Fibroblast of the conjunctiva (primary cell): Measurements from ENCODE around the gene FUT8.
"Not testable (repeated sequence)": the region's sequence is repeated elsewhere in the genome, so short reads cannot be mapped to it uniquely, and the experiment has no call there.

Experiments
- DNase-seq: peaks from one replicate; pipeline ENCODE4 v3.0.0-alpha.2; 2010; ENCODE audit warnings: low read depth

FUT8 gene

DNA sequence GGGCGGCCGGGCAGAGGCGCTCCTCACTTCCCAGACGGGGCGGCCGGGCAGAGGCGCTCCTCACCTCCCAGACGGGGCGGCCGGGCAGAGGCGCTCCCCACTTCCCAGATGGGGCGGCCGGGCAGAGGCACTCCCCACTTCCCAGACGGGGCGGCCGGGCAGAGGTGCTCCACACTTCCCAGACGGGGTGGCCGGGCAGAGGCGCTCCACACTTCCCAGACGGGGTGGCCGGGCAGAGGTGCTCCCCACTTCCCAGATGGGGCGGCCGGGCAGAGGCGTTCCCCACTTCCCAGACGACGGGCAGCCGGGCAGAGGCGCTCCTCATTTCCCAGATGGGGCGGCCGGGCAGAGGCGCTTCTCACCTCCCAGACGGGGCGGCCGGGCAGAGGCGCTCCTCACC, 304.3 kb downstream of the FUT8 start:
- not testable (repeated sequence) for DNase-seq

- not testable (repeated sequence) for DNase-seq
Observed at GRCh38 chr14:65717384-65717915, 304.9 kb downstream of the FUT8 start.

DNA sequence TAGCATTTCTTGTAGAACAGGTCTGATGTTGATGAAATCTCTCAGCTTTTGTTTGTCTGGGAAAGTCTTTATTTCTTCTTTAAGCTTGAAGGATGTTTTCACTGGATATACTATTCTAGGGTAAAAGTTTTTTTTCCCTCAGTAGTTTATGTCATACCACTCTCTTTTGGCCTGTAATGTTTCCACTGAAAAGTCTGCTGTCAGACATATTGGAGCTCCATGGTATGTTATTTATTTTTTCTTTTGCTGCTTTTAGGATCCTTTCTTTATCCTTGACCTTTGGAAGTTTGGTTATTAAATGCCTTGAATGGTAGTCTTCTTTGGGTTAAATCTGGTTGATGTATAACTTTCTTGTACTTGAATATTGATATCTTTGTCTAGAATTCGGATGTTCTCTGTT, 306.1 kb downstream of the FUT8 start:
- no peak for DNase-seq

- no peak for DNase-seq
Observed at GRCh38 chr14:65720171-65720570, 307.6 kb downstream of the FUT8 start.

- no peak for DNase-seq
Observed at GRCh38 chr14:65720743-65721142, 308.2 kb downstream of the FUT8 start.

DNA sequence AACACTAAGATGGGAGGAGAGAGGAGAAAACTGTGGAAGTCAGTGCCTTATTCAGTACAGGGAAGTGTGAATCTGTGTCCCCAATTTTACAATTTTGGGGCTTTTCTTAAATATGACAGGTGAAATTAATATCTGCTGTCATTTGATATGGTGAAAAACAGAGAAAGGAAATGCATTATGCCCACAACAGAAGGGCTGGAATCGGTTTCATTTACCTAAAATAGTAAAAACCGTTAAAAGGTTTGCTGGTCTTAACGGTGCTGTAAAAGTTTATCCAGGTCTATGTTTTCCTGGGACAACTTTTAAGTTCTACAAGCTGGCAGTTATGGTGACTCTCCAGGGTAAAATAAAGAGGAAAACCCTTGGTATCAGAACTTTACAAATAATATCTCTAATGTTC, 310.8 kb downstream of the FUT8 start:
- no peak for DNase-seq

DNA sequence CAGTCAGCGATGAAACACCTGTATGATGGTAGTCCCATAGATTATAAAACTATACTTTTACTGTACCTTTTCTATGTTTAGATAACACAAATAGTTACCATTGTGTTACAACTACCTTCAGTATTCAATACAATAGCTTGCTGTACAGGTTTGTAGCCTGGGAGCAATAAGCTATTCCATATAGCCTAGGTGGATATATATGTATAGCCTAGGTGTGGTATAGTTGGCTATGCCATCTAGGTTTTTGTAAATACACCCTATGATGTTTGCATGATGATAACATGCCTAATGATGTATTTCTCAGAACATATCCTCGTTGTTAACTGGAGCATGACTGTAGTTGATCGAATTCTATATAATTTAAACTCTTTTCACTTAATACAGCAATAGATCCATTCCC, 316.1 kb downstream of the FUT8 start:
- no peak for DNase-seq

GRCh38 chr14:65729566-65729965, 317.0 kb downstream of the FUT8 start:
- DNase-seq = no peak

- no peak for DNase-seq
Observed at GRCh38 chr14:65731933-65732506, 319.5 kb downstream of the FUT8 start.

DNA sequence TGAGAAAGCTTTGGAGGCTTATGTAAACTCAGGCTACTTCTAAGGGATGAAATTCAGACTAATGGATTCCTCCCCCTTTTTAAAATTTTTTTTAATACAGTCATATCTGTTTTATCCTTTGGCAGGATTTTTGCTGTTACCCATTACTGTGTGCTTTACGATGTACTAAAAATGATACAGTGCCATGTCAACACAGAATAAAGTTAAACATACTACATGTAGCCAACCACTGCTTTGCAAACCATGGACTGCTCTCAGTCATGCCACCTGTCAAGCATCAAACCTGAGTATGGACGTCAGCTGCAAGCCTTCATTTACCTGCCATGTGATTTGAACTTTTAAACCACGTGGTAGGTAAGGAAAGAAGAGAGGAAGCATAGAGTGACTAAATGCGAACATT, 325.8 kb downstream of the FUT8 start:
- DNase-seq = no peak

- DNase-seq = no peak
Observed at GRCh38 chr14:65745396-65746190, 333.1 kb downstream of the FUT8 start.

GRCh38 chr14:65748796-65749195, 336.3 kb downstream of the FUT8 start:
- DNase-seq = no peak

GRCh38 chr14:65749287-65749686, 336.8 kb downstream of the FUT8 start:
- DNase-seq = no peak

DNA sequence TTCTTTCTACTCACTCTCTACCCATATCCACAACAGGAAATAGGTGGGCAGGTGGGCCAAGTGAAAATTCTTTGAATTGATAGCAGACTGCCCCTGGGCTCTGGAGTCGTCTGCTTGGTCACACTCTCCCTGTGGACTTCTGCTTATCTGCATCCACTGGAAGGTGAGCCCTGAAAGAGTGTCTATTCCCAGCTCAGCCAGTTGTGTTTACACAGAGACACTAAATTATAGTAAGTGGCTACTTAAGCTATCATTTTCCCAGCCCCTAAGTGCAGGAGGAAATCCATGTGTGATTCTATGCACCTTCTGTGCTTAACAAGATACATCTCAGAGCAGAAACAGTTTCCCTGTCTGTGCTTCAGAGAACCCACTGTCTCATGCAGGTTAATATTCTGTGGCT, 338.4 kb downstream of the FUT8 start:
- no peak for DNase-seq

DNA sequence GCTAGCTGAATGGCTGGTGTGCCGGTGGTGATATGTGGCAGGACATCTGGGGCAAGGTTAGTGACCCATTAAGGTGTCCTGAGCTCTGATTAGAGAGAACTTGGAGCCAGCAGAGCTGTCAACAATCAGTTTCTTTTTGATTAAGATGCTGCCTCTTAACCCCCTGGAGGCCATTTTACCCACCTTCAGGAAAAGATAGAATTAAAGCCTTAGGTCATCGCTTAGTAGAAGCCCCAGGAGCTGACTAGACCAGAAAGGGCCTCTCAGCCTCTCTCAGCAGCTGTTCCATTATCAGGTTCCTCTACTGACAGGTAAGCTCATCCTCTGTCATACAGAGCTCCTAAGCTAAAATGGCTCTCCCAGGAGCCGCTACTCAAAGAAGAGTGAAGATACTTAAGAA, 339.0 kb downstream of the FUT8 start:
- no peak for DNase-seq

- no peak for DNase-seq
Observed at GRCh38 chr14:65753061-65753460, 340.5 kb downstream of the FUT8 start.

DNA sequence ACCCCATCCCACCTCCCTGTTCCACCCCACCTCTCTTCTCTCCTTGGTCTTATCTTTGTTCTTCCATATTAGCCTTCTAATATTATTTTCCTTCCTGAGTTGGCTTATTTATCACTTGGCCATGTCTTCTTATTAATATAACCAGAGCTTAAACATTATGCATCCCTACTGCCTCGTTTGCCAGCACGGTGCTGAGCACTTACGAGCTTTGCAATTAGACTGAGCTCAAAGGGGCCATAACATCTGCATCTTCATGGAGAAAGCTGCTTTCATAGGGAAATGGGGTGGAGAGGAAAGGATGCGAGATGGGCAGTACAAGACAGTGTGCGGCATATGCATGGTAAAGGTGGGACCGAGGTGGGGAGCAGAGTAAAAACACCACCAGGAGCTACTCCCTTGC, 342.8 kb downstream of the FUT8 start:
- no peak for DNase-seq

DNA sequence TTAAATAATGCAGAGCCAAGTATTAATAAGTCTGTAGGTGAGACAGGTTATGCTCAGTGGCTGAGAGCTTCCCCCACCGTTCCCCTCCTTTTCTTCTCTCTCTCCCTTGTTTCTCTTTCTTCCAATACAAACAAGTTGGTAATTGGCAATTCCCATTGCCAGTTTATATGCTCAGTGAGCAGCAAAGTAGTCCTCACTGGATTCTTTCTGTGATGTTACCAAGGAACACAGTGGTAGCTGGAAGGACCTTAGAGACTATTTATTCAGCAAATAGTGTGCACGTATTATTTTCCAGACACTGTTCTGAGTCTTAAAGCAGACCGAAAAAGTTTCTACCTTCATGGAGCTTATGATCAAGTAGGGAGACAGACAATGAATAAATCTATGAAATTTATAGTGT, 344.4 kb downstream of the FUT8 start:
- DNase-seq = no peak

DNA sequence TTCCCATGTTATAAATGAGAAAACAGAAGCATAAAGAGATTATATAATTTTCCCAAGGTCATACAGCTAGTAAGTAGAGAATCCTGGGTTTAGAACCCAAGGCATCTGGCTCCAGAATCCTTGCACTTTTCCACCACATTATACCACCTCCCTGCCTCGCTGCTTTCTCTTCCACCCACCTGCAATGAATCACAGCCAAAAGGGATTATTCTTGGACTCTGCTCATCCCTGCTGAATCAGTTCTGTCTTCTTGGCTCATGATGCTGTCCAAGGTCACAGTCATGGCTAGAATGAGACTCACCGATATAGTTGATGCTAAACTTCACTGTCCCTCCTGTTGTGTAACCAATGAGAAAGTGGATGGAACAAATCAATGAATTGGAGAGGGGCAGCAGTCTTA, 356.6 kb downstream of the FUT8 start:
- DNase-seq = no peak

DNA sequence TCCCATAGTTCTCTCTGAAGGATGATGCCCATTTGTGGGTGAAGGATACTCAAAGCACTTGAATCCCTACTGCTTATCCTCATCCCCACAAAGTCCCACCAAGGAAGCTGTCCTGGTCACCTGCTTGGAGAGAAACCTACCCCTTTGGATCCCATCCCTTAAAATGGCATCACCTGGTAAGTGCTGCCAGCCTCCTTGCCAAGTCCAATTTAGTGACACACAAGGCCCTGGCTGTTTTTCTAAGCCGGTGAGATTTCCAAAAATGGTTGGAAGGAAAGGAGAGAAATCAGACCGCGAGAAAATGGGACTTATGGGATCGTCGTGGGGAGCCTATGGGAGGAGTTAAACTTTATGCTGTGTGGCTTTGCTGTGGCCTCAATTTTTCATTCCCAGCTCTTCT, 358.2 kb downstream of the FUT8 start:
- no peak for DNase-seq

- no peak for DNase-seq
Observed at GRCh38 chr14:65771271-65771670, 358.7 kb downstream of the FUT8 start.

DNA sequence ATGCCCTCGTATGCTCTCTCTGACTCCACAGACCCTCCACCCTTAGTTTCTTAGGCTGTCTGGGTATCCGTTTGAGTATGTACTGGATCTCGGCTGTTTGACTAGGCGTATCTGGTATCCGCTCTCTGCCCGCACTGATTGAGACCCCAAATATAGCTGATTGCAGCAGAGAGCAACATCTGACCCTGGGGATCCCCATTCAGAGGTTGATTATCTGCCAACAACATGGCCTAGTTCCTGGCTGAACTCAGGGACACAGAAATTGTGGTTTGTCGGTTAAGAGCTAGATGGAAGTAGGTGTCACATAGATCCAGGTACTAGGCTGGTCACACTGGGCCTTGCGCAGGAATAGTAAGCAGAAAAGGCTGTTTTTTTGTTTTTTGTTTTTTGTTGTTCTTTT, 359.9 kb downstream of the FUT8 start:
- no peak for DNase-seq

- no peak for DNase-seq
Observed at GRCh38 chr14:65772921-65773574, 360.5 kb downstream of the FUT8 start.
